Measurements from ENCODE around the gene ALK.

Gene ALK

GRCh38 chr2:29783666-29784065, 137.7 kb downstream of the ALK start:
- Histone ChIP-seq H3K4me2 (ENCODE audit: insufficient read depth, low read length) (no peak overlapping the region), H3K27me3 (ENCODE audit: insufficient read depth, low read length, poor library complexity) (peaks cover 4% of the 10 kb centered on the region), H3K27ac (ENCODE audit: low read length) (no peak overlapping the region), H3K79me2 (ENCODE audit: insufficient read depth, low read length) (no peaks in the 10 kb centered on the region), H3K36me3 (ENCODE audit: insufficient read depth, low read length) (no peaks in the 10 kb centered on the region), H3K4me1 (ENCODE audit: insufficient read depth, low read length) (no peaks in the 10 kb centered on the region), H3K9ac (ENCODE audit: low read depth, low read length) (no peak overlapping the region), H3K9me3 (ENCODE audit: insufficient read depth, low read length, severe bottlenecking) (no peaks in the 10 kb centered on the region), H4K20me1 (ENCODE audit: insufficient read depth, low read length) (no peaks in the 10 kb centered on the region), H2AFZ (ENCODE audit: low read depth, low read length) (no peak overlapping the region), H3K4me3 (ENCODE audit: low read depth in 1 of 2, low read length in 2 of 2) (no peak overlapping the region)
- TF ChIP-seq EZH2 (IDR thresholded peaks at IDR 0.05; ENCODE audit: borderline replicate concordance, low read depth, low read length, severe bottlenecking) (no peak), CTCF (IDR thresholded peaks at IDR 0.05; ENCODE audit: borderline replicate concordance, extremely low read depth, low read length, poor library complexity, severe bottlenecking) (no peak)
- no peak for DNase-seq
- no peak for ATAC-seq (ENCODE audit: insufficient read depth, low read depth)

DNA sequence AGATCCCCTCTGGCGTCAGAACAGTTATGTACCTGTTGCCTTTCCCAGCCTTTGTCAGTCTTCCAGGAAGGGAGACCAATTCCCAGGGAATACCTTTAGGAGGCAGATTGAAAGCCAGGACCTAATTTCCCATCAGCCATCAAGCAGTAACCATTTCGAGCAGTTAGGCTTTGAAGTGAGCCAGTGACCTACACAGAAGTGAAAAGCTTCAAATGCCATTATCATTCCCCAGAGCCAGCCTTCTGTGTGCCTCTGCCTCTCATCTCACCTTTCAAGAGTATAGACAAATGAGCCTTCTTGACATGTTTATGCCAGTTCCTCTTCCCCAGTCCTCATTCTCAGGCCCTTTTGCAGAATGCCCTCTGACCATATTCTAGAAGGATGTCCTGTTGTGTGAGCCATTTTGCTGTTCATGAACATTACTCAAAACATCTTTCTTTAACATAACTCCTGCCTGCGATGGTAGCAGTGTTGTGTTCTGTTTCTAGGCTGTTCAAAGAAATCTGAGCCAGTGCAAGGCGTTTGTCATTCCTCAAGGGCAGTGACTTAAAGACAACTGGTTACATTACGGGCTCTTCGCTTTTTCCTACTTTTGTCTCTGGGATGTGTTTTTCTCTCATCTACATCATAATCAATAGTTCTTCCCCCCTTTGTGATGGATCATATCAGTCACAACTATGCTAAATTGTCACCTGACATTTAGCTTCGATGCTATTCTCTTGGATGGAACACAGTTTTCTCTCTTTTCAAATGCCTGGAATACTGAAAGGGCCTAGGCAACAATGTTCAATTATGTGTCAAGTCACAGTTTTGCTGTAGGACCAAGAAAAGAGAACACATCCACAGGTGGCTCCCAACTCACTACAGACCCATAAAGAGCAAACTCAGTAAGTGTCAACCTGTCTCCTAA, 138.6 kb downstream of the ALK start:
- Histone ChIP-seq H4K20me1 (ENCODE audit: insufficient read depth, low read length) (no peaks in the 10 kb centered on the region), H3K4me1 (ENCODE audit: insufficient read depth, low read length) (no peaks in the 10 kb centered on the region), H3K4me3 (ENCODE audit: low read depth in 1 of 2, low read length in 2 of 2) (no peak overlapping the region), H3K79me2 (ENCODE audit: insufficient read depth, low read length) (no peaks in the 10 kb centered on the region), H3K27me3 (ENCODE audit: insufficient read depth, low read length, poor library complexity) (peaks cover 6% of the 10 kb centered on the region), H3K4me2 (ENCODE audit: insufficient read depth, low read length) (no peak overlapping the region), H2AFZ (ENCODE audit: low read depth, low read length) (no peak overlapping the region), H3K36me3 (ENCODE audit: insufficient read depth, low read length) (no peaks in the 10 kb centered on the region), H3K9me3 (ENCODE audit: insufficient read depth, low read length, severe bottlenecking) (no peaks in the 10 kb centered on the region), H3K9ac (ENCODE audit: low read depth, low read length) (no peak overlapping the region), H3K27ac (ENCODE audit: low read length) (no peak overlapping the region)
- ATAC-seq (ENCODE audit: insufficient read depth, low read depth), result no peak
- no peak for DNase-seq
- no peak for TF ChIP-seq CTCF (IDR thresholded peaks at IDR 0.05; ENCODE audit: borderline replicate concordance, extremely low read depth, low read length, poor library complexity, severe bottlenecking)
- TF ChIP-seq EZH2 (IDR thresholded peaks at IDR 0.05; ENCODE audit: borderline replicate concordance, low read depth, low read length, severe bottlenecking), result no peak

GRCh38 chr2:29782087-29782486, 139.3 kb downstream of the ALK start:
- H3K4me3 ChIP-seq (ENCODE audit: low read depth in 1 of 2, low read length in 2 of 2), result no peak overlapping the region
- H3K27ac ChIP-seq (ENCODE audit: low read length), result no peak overlapping the region
- H4K20me1 ChIP-seq (ENCODE audit: insufficient read depth, low read length), result no peaks in the 10 kb centered on the region
- ATAC-seq (ENCODE audit: insufficient read depth, low read depth) (no peak), DNase-seq (no peak)
- no peak overlapping the region for H2AFZ ChIP-seq (ENCODE audit: low read depth, low read length)
- no peaks in the 10 kb centered on the region for H3K4me1 ChIP-seq (ENCODE audit: insufficient read depth, low read length)
- no peaks in the 10 kb centered on the region for H3K9me3 ChIP-seq (ENCODE audit: insufficient read depth, low read length, severe bottlenecking)
- no peak overlapping the region for H3K4me2 ChIP-seq (ENCODE audit: insufficient read depth, low read length)
- TF ChIP-seq EZH2 (IDR thresholded peaks at IDR 0.05; ENCODE audit: borderline replicate concordance, low read depth, low read length, severe bottlenecking) (no peak), CTCF (IDR thresholded peaks at IDR 0.05; ENCODE audit: borderline replicate concordance, extremely low read depth, low read length, poor library complexity, severe bottlenecking) (no peak)
- no peaks in the 10 kb centered on the region for H3K79me2 ChIP-seq (ENCODE audit: insufficient read depth, low read length)
- no peaks in the 10 kb centered on the region for H3K36me3 ChIP-seq (ENCODE audit: insufficient read depth, low read length)
- no peak overlapping the region for H3K9ac ChIP-seq (ENCODE audit: low read depth, low read length)
- H3K27me3 ChIP-seq (ENCODE audit: insufficient read depth, low read length, poor library complexity), result peaks cover 12% of the 10 kb centered on the region

Data from DND-41 (cell line).